ENCODE results near the gene EML1. TPM values are rescaled to one million over a fixed set of nuclear protein-coding genes. Genes with fewer than 3 reads are reported as not detected.

Gene EML1, protein sequence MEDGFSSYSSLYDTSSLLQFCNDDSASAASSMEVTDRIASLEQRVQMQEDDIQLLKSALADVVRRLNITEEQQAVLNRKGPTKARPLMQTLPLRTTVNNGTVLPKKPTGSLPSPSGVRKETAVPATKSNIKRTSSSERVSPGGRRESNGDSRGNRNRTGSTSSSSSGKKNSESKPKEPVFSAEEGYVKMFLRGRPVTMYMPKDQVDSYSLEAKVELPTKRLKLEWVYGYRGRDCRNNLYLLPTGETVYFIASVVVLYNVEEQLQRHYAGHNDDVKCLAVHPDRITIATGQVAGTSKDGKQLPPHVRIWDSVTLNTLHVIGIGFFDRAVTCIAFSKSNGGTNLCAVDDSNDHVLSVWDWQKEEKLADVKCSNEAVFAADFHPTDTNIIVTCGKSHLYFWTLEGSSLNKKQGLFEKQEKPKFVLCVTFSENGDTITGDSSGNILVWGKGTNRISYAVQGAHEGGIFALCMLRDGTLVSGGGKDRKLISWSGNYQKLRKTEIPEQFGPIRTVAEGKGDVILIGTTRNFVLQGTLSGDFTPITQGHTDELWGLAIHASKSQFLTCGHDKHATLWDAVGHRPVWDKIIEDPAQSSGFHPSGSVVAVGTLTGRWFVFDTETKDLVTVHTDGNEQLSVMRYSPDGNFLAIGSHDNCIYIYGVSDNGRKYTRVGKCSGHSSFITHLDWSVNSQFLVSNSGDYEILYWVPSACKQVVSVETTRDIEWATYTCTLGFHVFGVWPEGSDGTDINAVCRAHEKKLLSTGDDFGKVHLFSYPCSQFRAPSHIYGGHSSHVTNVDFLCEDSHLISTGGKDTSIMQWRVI
- total RNA-seq (2022; extraction: Qiagen RNA extraction): 38.0 to 44.9 TPM (median 43.2 TPM) in 5 replicates

DNA sequence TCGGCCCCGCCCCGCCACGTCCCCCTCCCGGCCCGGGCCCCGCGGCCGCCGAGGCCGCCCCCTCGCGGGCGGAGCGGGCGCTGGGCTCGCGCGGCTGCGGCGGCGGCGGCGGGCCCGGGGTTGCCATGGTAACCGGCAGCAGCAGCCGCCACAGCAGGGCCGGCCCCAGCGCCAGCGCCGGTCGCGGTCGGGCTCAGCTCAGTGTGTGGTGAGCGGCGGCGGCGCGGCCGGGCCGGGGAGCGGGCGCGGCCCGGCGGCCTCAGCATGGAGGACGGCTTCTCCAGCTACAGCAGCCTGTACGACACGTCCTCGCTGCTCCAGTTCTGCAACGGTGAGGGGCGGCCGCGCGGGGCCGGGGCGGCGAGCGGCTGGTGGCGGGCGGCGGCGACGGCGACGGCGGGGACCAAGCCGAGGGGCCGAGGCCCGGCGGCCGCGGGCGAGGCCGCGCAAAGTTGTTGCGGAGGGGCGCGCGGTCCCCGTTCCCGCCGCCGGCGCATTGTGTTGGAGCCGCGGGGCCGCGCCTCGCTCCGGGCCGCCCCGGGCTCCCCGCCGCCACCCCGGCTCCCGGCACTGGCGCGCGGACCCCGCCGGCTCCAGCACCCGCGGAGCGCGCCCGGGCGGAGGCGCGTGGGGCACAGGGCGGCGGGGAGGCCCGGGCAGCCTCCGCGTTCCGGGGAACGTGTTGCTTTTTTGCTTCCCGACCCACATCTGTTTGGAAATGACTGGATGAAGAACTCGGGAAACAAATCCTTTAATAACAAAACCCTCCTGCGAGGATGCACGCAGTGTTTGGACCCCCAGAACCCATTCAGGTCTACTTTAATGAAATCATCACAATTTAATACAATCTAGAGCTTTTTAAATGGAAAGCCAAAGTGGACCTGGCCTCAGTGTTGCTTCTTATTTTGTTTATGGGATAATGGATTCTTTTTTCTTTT lies at the start of gene EML1:
Gene EML1, plus strand, starts transcription at position 201 of the 938 bp plus-strand sequence. Its CDS starts 64 bp downstream, at position 265.

Other genes with a start within 250 kb of the EML1 start
- gene CCDC85C, start 189.2 kb upstream of the EML1 start, total RNA-seq (2022; extraction: Qiagen RNA extraction): 31.6 to 42.6 TPM (median 39.9 TPM) in 5 replicates
- 0.14 to 0.34 TPM (median 0.22 TPM) in 5 replicates for gene HHIPL1, start 148.3 kb upstream of the EML1 start, total RNA-seq (2022; extraction: Qiagen RNA extraction)
- 0.09 to 0.22 TPM (median 0.15 TPM) in 5 replicates for gene CYP46A1, start 109.1 kb upstream of the EML1 start, total RNA-seq (2022; extraction: Qiagen RNA extraction)